Stimulated activated CD8-positive, alpha-beta memory T cell treated with anti-CD3 and anti-CD28 coated beads, Interleukin-15, amount 100 ng/mL, for 1 hour (primary cell): ENCODE data around the gene HECA.
"Not testable (repeated sequence)": the region's sequence is repeated elsewhere in the genome, so short reads cannot be mapped to it uniquely, and the experiment has no call there.

Source experiments
- DNase-seq: peaks from one replicate; pipeline ENCODE4 v3.0.0-alpha.2; 2020; ENCODE audit warnings: low read depth

HECA gene

DNA sequence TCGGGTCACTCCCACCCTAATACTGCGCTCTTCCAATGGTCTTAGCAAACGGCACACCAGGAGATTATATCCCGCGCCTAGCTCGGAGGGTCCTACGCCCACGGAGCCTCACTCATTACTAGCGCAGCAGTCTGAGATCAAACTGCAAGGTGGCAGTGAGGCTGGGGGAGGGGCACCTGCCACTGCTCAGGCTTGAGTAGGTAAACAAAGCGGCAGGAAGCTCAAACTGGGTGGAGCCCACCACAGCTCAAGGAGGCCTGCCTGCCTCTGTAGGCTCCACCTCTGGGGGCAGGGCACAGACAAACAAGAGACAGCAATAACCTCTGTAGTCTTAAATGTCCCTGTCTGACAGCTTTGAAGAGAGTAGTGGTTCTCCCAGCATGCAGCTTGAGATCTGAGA lies 75.9 kb downstream of the HECA start:
- not testable (repeated sequence) for DNase-seq

DNA sequence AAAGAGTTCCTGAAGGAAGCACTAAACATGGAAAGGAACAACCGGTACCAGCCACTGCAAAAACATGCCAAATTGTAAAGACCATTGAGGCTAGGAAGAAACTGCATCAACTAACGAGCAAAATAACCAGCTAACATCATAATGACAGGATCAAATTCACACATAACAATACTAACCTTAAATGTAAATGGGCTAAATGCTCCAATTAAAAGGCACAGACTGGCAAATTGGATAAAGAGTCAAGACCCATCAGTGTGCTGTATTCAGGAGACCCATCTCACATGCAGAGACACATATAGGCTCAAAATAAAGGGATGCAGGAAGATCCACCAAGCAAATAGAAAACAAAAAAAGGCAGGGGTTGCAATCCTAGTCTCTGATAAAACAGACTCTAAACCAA lies 77.6 kb downstream of the HECA start:
- DNase-seq = not testable (repeated sequence)

DNA sequence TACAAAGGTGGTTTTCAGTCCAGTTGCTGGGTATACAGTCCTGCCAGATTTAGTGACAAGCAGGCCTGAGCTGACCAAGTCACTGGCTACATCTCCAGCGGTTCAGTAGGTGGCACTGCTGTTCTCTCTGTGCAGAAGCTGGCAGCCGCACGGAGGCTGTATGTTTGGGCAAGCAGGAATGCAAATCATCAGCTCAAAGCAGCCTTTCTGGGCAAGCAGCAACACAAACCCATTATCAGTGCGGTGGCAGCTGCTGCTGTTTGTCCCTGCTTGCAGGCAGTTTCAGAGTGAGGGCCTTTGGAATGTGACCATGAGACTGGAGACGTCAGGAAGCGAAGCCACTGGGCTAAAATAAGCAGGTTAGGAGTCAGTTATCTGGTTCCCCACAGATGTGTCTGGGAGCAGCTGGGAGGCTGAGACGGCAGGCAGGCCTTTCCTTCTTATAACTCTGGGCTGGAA lies 84.4 kb downstream of the HECA start:
- DNase-seq = peak; percentile 44

DNA sequence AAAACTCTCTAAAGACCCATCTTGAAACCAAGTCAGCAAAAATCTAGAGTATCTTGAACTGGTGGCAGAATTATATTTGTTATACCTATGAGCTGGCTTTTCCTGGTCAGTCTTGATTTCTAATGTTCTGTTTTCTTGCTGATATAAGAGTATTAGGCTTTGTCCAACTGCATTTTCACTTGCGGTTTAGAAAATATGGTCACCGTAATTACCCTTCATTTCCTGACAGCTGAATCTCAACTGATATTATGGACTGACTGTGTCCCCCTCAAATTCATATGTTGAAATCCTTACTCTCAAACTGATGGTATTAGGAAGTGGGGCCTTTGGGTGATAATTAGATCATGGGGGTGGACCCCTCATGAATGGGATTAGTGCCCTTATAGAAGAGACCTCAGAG lies 84.9 kb downstream of the HECA start:
- no peak for DNase-seq

DNA sequence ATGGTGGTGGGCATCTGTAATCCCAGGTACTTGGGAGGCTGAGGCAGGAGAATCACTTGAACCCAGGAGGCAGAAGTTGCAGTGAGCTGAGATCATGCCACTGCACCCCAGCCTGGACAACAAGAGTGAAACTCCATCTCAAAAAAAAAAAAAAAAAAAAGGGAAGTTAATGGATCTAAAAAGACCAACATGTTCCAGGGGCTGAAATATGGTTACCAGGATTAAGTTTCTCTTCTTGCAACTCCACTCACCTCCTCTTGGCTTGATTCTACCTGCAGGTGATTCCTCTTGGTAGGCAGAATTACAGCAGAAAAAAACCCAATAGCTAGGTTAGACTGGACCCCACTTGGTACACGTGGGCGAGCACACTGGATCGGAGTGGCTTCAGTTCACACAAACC lies 93.5 kb downstream of the HECA start:
- not testable (repeated sequence) for DNase-seq
